T1000 (cell line): ENCODE results near the gene PLXNA4.

Source experiments
- DNase-seq: peaks from one replicate; lab custom pipeline; 2025; ENCODE audit warnings: mixed read lengths; lab: John Stamatoyannopoulos, UW

Gene PLXNA4

DNA sequence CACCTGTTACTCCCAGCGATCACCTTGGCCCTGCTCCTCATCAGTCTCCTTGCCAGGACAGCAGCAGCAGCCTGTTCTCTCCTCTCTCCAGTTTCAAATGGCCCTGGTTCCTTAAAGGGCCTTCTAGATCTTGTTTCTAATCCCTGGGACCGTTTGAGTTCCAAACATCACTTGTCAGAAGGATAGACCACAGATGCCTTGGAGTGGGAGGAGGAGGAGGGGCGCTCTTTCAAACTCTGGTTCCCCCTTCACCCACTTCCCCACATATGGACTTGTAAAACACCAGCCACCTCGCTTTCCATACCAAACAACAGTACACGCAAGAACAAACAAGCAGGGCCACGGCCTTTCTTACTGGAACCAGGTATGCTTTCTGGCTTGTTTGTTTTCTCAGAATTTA is 104.8 kb downstream of the PLXNA4 start:
- DNase-seq, result no peak

DNA sequence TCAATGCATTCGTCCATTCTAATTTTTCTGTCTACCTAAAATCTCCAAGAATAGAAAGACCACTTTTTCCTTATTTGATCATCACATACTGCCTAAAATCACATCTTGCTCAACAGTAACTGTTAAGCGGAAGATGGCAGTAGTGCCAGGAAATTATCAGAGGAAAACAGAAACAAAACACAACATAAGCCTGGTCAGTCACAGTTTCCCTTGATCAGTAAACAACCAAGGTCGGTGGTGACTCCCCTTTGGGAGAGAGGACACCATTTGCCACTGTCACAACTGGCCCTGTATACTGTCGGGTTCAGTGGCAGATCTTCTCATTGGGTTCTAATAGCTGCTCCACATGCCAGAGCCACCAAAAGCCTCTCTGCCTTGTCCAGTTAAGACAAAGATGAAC is 106.6 kb downstream of the PLXNA4 start:
- no peak for DNase-seq

DNA sequence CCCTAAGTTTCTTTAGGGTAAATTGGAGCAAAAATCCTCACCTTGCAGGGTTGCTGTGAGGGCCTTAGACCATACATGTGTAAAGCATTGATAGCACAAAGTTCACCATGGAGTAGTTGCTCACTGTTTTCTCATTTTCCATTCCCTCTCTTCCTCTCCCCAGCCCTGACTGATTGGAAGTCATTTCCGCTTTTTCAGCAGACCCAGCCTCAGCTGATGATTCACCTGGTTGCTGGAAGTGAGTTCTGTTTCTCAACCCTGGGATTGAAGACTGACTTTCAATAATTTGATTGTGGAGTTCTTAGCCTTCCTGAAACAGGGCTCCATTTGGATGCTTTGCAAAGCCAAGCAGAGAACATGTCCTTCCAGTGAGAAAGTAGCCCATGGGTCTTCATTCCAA is 107.0 kb downstream of the PLXNA4 start:
- no peak for DNase-seq

GRCh38 chr7:132466367-132466766 is 109.9 kb downstream of the PLXNA4 start:
- no peak for DNase-seq

DNA sequence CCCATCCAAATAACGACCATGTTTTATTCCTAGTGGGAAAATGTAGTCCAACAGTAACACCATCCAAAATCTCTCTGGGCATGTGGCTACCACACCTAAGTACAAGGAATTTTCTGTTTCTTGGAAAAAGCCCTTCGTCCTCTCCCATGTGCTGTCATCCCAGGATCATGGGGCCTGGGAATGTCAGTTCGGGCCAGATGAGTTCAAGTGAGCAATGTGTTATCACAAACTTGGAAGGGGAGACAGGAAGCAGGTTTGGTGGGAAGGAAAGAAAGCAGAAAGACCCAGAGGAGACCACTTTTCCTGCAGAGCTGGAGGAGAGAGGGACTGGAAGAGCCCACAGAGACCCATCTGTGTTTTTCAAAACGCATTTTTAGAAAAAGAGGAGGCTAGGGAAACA is 110.8 kb downstream of the PLXNA4 start:
- DNase-seq, result no peak

- no peak for DNase-seq
These were observed 111.5 kb downstream of the PLXNA4 start for GRCh38 chr7:132464740-132465139.

GRCh38 chr7:132463922-132464321 is 112.3 kb downstream of the PLXNA4 start:
- no peak for DNase-seq

DNA sequence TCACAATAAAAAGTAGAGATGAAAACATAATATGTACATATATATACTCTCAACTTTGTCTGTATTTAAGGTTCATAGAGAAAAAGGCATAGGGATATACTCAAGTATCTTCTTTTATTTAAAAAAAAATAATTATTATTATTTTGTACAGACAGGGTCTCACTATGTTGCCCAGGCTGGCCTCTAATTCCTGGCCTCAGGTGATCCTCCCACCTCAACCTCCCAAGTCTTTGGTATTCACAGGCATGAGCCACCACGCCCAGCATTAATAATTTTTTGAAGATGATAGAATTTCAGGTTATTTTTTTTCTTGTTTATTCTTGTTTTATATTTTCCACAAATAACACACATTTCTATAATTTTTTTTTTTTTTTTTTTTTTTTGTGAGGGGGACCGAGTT is 113.8 kb downstream of the PLXNA4 start:
- DNase-seq, result no peak

GRCh38 chr7:132461032-132461592 is 115.2 kb downstream of the PLXNA4 start:
- DNase-seq, result no peak

- DNase-seq, result no peak
These were observed 117.5 kb downstream of the PLXNA4 start for GRCh38 chr7:132458729-132459128.

GRCh38 chr7:132457658-132458057 is 118.6 kb downstream of the PLXNA4 start:
- DNase-seq, result no peak

GRCh38 chr7:132456418-132456817 is 119.9 kb downstream of the PLXNA4 start:
- DNase-seq, result no peak

GRCh38 chr7:132455378-132455777 is 120.9 kb downstream of the PLXNA4 start:
- DNase-seq, result no peak

GRCh38 chr7:132453826-132454225 is 122.4 kb downstream of the PLXNA4 start:
- no peak for DNase-seq

DNA sequence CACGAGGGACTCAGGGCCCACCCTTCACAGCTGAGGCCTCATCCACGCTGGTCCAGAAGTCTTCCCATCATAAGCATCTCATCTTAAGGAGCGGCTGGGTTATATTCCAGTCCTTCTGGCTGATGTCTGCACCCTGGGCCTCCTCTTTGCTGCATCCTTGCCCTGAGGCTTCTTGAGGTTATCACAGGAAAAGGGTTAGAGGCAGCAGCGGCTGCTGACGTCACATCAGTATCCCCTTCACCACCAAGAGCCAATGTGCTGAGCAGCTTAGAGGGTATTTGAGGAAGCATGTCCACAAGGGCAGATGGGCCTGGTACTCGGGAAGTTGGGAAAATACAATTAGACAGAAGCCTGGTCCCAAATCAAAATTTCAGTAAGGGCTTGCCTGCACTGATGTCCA is 125.1 kb downstream of the PLXNA4 start:
- no peak for DNase-seq

- no peak for DNase-seq
These were observed 125.6 kb downstream of the PLXNA4 start for GRCh38 chr7:132450696-132451095.

GRCh38 chr7:132450188-132450587 is 126.1 kb downstream of the PLXNA4 start:
- no peak for DNase-seq

DNA sequence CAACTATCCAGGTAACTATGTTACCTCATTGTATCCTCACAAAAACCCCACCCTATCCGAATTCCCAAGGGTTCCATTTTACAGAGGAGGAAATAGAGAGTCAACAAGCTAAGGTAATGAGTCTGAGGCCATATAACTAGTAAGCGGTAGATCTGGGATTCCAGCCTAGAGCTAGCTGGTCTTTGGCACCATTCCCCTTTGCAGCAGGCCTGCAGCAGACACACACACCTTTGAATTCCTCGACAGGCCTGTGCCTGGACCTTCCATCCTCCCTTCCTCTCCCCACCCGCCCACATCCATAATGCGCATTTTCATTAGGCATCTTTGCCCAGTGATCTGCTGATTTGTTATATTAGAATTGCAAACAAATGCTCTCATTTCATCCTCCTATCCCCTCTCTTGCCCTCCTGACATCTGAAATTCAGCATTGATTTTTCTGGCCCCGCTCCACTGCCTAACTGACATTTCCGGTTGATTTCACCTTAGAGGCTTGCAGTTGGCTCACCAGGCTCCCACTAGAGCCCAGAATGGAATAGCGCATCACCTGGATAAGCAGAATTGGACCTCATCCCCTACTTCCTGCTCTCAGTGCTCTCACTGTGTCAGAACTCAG is 129.5 kb downstream of the PLXNA4 start:
- DNase-seq, result no peak

GRCh38 chr7:132446260-132446659 is 130.0 kb downstream of the PLXNA4 start:
- DNase-seq, result no peak

GRCh38 chr7:132443761-132444520 is 132.3 kb downstream of the PLXNA4 start:
- no peak for DNase-seq

GRCh38 chr7:132441935-132442334 is 134.3 kb downstream of the PLXNA4 start:
- no peak for DNase-seq

DNA sequence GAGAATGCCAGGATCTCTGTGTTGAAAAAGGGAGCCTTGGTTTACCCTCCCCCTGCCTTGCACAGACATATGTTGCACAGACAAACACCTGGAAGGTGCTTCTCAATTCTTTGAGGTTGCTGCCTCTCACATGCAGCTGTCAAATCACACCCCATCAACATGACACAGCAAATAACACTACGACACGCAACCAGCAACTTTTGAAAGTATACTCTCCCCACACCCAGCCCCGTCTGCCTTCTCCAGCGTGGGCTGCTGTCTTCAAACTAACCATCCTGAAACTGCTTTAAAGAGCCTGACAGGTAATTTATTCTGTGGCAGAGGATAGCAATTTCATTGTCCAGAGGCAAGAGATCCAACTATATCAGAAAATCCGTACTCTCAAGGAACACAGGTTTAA is 136.1 kb downstream of the PLXNA4 start:
- DNase-seq, result no peak

DNA sequence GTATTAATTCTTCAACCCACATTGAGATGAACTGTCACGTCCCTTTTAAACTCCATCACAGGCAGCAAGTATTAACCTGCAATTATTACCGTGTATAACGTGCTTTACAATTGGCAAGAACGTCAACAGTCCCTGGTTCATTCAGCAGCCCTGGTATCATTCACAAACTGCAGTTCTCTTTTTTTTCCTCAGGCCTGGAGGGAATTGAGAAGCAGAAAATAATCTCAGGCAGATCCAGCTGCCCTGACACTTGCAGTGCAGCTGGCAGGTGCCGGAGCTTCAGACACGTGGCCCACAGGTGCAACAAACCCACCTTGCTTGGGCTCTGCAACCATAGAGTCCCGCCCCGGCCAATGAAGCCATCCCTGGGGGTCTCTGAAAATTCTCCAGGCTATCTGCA is 137.3 kb downstream of the PLXNA4 start:
- DNase-seq, result no peak

GRCh38 chr7:132437730-132438129 is 138.5 kb downstream of the PLXNA4 start:
- DNase-seq, result no peak
